RWPE2 (cell line): ENCODE data around the gene FARSB.

Experiments
- ATAC-seq: fragments of 200-7000 bp; cut with Tn5 transposase; 3 replicates; pipeline ENCODE4 v1.9.1; 2021; ENCODE audit warnings: low read depth
- DNase-seq: peaks from one replicate; pipeline ENCODE4 v3.0.0-alpha.2; 2020; ENCODE audit warnings: low spot score
- H3K27ac ChIP-seq: fragments of 450-650 bp; 2 replicates; pipeline ENCODE4 v1.5.1; 2017; ENCODE audit warnings: mild to moderate bottlenecking; ENCODE audit not compliant: poor library complexity, severe bottlenecking
- H3K27me3 ChIP-seq: fragments of 250-450 bp; sonication (Bioruptor Pico); 2 replicates; pipeline ENCODE4 v1.5.1; 2021; ENCODE audit warnings: mild to moderate bottlenecking, moderate library complexity; ENCODE audit not compliant: insufficient read depth, poor library complexity, severe bottlenecking
- H3K36me3 ChIP-seq: fragments of 250-450 bp; sonication (Bioruptor Pico); 2 replicates; pipeline ENCODE4 v1.5.1; 2020; ENCODE audit warnings: low read depth, mild to moderate bottlenecking, moderate library complexity
- H3K4me1 ChIP-seq: fragments of 250-450 bp; sonication (Bioruptor Pico); 2 replicates; pipeline ENCODE4 v1.5.1; 2021; ENCODE audit warnings: mild to moderate bottlenecking, moderate library complexity; ENCODE audit not compliant: insufficient read depth, poor library complexity, severe bottlenecking
- H3K4me3 ChIP-seq: fragments of 250-450 bp; sonication (Bioruptor Pico); 2 replicates; pipeline ENCODE4 v1.5.1; 2021; ENCODE audit warnings: mild to moderate bottlenecking, moderate library complexity; ENCODE audit not compliant: severe bottlenecking
- H3K9me3 ChIP-seq: fragments of 250-450 bp; sonication (Bioruptor Pico); 2 replicates; pipeline ENCODE4 v1.5.1; 2021; ENCODE audit warnings: mild to moderate bottlenecking, moderate library complexity; ENCODE audit not compliant: severe bottlenecking
- CTCF ChIP-seq: fragments of 450-650 bp; IDR thresholded peaks from one replicate; pipeline ENCODE4 v1.5.1; 2017; ENCODE audit warnings: mild to moderate bottlenecking, moderate library complexity; ENCODE audit not compliant: poor library complexity, severe bottlenecking

FARSB gene

GRCh38 chr2:222615320-222615719 is 40.6 kb downstream of the FARSB start:
- Histone ChIP-seq H3K9me3 (no peaks in the 10 kb centered on the region), H3K4me1 (no peaks in the 10 kb centered on the region), H3K36me3 (peaks cover 82% of the 10 kb centered on the region), H3K4me3 (no peak overlapping the region), H3K27me3 (no peaks in the 10 kb centered on the region), H3K27ac (no peak overlapping the region)
- TF ChIP-seq CTCF: no peak
- ATAC-seq: no peak
- no peak for DNase-seq

GRCh38 chr2:222613715-222614331 is 42.1 kb downstream of the FARSB start:
- Histone ChIP-seq H3K27me3 (no peaks in the 10 kb centered on the region), H3K4me3 (no peak overlapping the region), H3K9me3 (no peaks in the 10 kb centered on the region), H3K36me3 (peaks cover 76% of the 10 kb centered on the region), H3K27ac (no peak overlapping the region), H3K4me1 (no peaks in the 10 kb centered on the region)
- DNase-seq (no peak), ATAC-seq (peak; percentile 72; the same call in 2 of the 3 replicates)
- TF ChIP-seq CTCF: peak; percentile 82

- no peaks in the 10 kb centered on the region for H3K4me1 ChIP-seq
- no peaks in the 10 kb centered on the region for H3K27me3 ChIP-seq
- H3K4me3 ChIP-seq: no peak overlapping the region
- no peaks in the 10 kb centered on the region for H3K9me3 ChIP-seq
- peaks cover 82% of the 10 kb centered on the region for H3K36me3 ChIP-seq
- ATAC-seq (no peak), DNase-seq (no peak)
- no peak for TF ChIP-seq CTCF
- H3K27ac ChIP-seq: no peak overlapping the region
Measured at GRCh38 chr2:222611684-222612083, 44.2 kb downstream of the FARSB start.

GRCh38 chr2:222610746-222611145 is 45.1 kb downstream of the FARSB start:
- Histone ChIP-seq H3K4me3 (no peak overlapping the region), H3K9me3 (no peaks in the 10 kb centered on the region), H3K36me3 (peaks cover 83% of the 10 kb centered on the region), H3K27me3 (no peaks in the 10 kb centered on the region), H3K4me1 (no peaks in the 10 kb centered on the region), H3K27ac (no peak overlapping the region)
- no peak for DNase-seq
- TF ChIP-seq CTCF: no peak
- ATAC-seq: no peak

- no peaks in the 10 kb centered on the region for H3K27me3 ChIP-seq
- H3K36me3 ChIP-seq: peaks cover 77% of the 10 kb centered on the region
- no peaks in the 10 kb centered on the region for H3K4me1 ChIP-seq
- H3K9me3 ChIP-seq: no peaks in the 10 kb centered on the region
- TF ChIP-seq CTCF: no peak
- DNase-seq: no peak
- no peak overlapping the region for H3K4me3 ChIP-seq
- ATAC-seq: 0 out of 3 replicates have a peak, but pooled peaks have one; percentile 17
- H3K27ac ChIP-seq: no peak overlapping the region
Measured at GRCh38 chr2:222609381-222609780, 46.5 kb downstream of the FARSB start.
